ENCODE results near the gene MDK.

Gene MDK

DNA sequence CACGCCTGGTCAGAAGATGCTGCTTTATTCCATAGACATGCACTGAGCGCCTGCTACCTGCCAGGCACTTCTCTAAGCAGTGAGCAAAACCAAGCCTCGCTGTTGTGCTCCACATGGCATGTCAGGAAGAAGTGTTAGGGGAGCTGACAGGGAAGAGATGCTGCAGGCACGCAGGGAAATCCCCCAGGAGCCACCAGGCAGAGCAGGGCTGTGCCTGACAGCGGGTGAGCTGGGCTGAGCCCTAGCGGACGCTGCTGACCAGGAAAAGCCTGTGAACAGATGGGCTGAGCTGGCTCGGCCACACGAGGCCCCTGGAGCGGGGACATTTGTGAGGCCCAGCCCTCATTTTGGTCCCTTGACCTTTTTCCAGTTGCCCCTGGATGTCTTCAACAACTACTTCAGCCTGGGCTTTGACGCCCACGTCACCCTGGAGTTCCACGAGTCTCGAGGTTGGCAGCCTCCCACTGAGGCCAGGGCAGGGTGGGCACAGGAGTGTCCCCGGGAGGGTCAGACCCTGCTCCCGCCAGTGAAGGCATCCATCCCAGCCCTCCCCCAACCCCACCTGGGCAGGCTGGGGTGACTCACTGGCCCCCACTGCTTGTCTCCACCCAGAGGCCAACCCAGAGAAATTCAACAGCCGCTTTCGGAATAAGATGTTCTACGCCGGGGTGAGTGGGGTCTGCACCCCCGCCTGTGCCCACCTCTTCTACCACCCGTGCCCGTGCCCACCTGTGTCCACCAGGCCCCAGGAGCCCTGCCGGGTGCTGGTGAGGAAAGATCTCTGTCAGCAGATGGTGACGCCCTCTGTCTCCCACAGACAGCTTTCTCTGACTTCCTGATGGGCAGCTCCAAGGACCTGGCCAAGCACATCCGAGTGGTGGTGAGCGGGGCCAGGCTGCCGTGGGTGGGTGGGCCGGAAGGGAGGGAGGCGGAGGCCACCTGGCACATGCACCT is 7.4 kb upstream of the MDK start:
- in situ Hi-C loops (cut with HindIII; ENCODE audit: low sequenced_read_pairs), result no loop called here
- TF ChIP-seq, protein P1, sequence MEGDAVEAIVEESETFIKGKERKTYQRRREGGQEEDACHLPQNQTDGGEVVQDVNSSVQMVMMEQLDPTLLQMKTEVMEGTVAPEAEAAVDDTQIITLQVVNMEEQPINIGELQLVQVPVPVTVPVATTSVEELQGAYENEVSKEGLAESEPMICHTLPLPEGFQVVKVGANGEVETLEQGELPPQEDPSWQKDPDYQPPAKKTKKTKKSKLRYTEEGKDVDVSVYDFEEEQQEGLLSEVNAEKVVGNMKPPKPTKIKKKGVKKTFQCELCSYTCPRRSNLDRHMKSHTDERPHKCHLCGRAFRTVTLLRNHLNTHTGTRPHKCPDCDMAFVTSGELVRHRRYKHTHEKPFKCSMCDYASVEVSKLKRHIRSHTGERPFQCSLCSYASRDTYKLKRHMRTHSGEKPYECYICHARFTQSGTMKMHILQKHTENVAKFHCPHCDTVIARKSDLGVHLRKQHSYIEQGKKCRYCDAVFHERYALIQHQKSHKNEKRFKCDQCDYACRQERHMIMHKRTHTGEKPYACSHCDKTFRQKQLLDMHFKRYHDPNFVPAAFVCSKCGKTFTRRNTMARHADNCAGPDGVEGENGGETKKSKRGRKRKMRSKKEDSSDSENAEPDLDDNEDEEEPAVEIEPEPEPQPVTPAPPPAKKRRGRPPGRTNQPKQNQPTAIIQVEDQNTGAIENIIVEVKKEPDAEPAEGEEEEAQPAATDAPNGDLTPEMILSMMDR (IDR thresholded peaks at IDR 0.05; ENCODE audit: low read depth, low read length), result no peak
- DNase-seq (ENCODE audit: low read depth, low spot score), result no peak

DNA sequence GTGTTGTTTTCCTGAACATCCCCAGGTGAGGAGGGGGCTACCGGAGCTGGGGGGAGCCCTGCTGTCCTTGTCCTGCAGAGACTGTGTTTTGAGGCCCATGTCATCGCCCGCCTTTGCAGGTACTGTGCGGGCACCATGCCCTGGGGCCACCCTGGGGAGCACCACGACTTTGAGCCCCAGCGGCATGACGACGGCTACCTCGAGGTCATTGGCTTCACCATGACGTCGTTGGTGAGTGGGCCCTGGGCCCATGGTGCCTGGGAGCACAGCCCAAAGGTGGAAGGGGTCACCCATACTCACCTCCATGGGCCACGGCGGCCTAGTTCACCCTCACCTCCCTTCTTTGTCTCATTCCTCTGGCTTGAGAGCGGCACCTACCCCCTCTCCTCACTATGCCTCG is 6.7 kb upstream of the MDK start:
- no peak for DNase-seq (ENCODE audit: low read depth, low spot score)
- H3K4me3 ChIP-seq (ENCODE audit: low read depth, low read length), result no peak overlapping the region
- in situ Hi-C loops (cut with HindIII; ENCODE audit: low sequenced_read_pairs), result no loop called here
- TF ChIP-seq, protein P1 (IDR thresholded peaks at IDR 0.05; ENCODE audit: low read depth, low read length), result no peak

More for the DNA sequence above, 7.4 kb upstream of the MDK start:
- no peak overlapping the region for H3K4me3 ChIP-seq (ENCODE audit: low read depth, low read length)

DNA sequence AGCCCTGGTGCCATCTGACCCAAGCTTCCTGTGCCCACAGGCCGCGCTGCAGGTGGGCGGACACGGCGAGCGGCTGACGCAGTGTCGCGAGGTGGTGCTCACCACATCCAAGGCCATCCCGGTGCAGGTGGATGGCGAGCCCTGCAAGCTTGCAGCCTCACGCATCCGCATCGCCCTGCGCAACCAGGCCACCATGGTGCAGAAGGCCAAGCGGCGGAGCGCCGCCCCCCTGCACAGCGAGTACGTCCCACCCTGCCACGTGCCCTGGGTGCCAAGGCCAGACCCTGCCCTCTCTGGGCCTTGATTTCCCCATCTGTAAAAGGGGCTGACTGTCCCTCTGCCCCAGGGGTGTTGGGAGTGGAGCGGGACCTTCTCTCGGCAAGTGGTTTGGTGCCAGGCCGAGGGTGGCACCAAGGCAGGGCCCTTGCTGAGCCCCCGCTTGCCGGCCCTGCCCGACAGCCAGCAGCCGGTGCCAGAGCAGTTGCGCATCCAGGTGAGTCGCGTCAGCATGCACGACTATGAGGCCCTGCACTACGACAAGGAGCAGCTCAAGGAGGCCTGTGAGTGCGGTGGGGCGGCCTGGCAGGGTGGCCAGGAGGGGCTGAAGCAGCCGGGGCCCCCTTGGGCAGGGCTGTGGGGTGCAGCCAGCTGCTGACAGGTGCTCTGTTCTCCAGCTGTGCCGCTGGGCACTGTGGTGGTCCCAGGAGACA is 5.9 kb upstream of the MDK start:
- DNase-seq (ENCODE audit: low read depth, low spot score), result no peak
- H3K4me3 ChIP-seq (ENCODE audit: low read depth, low read length), result no peak overlapping the region
- TF ChIP-seq, protein P1 (IDR thresholded peaks at IDR 0.05; ENCODE audit: low read depth, low read length), result no peak
- in situ Hi-C loops (cut with HindIII; ENCODE audit: low sequenced_read_pairs), result no loop called here

DNA sequence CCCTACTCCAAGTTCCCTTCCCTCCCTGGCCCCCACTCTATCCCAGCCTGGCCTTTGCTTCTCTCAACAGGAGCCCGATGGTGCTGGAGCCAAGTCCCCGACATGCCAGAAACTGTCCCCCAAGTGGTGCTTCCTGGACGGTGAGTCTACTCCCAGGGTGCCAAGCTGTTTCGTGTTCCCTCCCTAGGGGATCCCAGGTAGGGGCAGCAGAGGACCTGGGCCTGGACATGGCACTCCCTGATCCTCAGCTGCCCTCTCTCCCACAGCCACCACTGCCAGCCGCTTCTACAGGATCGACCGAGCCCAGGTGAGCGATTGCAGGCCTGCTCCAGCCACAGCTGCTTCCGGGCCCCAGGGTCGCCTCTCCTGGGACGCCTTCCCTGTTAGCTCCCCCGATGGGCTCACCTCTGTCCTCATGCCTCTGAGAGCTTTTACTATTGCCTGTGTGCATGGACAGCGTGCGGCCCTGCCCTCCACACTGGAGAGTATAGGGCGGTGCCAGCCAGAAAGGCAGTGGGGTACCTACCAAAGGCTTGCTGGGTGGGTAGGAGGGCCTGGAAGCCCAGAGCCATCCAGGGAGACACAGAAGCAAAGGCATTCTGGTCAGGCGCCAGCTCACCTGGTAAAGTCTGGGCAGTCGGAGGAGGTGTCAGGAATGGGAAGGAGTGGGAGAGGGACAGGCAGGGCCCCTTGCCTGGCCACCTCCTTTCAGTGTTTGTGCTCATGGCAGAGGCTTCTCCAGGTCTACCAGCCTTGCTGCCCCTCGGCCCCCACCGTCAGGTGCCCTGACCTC is 5.0 kb upstream of the MDK start:
- H3K4me3 ChIP-seq (ENCODE audit: low read depth, low read length), result no peak overlapping the region
- TF ChIP-seq, protein P1 (IDR thresholded peaks at IDR 0.05; ENCODE audit: low read depth, low read length), result no peak
- DNase-seq (ENCODE audit: low read depth, low spot score), result no peak
- in situ Hi-C loops (cut with HindIII; ENCODE audit: low sequenced_read_pairs), result no loop called here

DNA sequence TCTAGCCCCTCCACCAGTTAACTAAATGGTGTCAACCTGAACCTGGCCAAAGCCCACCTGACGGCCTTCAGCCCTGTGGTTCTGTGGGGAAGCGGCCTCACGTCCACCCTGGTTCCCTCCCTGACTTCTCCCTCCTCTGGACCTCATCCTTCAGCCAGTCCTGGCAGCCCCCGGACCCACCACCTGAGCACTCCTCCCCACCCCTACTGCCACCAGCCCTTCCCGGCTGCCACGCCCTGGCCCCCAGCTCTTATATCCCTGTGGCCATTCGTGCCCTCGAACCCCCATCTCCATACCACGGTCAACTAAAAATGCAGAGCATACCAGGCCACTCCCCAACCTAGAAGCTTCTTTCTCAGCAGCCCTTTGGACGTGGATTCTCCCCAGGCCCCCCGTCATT is 4.2 kb upstream of the MDK start:
- no peak overlapping the region for H3K4me3 ChIP-seq (ENCODE audit: low read depth, low read length)
- TF ChIP-seq, protein P1 (IDR thresholded peaks at IDR 0.05; ENCODE audit: low read depth, low read length), result no peak
- in situ Hi-C loops (cut with HindIII; ENCODE audit: low sequenced_read_pairs), result no loop called here
- no peak for DNase-seq (ENCODE audit: low read depth, low spot score)

DNA sequence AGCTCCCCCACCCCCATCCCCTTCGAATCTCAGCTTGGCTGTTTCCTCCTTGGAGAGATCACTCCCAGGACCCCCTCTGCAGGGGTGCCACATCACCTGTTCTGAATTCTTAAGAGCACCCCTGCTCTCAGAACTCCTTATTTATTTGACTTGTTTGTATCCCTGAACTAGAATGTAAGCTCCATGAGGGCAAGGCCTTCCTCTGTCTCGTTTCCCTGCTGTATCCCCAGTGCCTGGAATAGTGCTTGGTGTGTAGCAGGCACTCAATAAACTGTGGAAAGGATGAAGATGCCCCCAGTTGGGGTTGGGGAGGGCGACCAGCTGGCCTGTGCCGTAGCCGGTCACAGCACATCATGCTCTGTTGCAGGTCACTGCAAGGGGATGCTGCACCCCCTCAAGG is 3.6 kb upstream of the MDK start:
- TF ChIP-seq, protein P1 (IDR thresholded peaks at IDR 0.05; ENCODE audit: low read depth, low read length), result no peak
- in situ Hi-C loops (cut with HindIII; ENCODE audit: low sequenced_read_pairs), result no loop called here
- no peak for DNase-seq (ENCODE audit: low read depth, low spot score)
- H3K4me3 ChIP-seq (ENCODE audit: low read depth, low read length), result no peak overlapping the region

All from astrocyte of the spinal cord (primary cell).